ENCODE measurements around the gene BACH2.
"Not testable (repeated sequence)": the region's sequence is repeated elsewhere in the genome, so short reads cannot be mapped to it uniquely, and the experiment has no call there.

The BACH2 gene

DNA sequence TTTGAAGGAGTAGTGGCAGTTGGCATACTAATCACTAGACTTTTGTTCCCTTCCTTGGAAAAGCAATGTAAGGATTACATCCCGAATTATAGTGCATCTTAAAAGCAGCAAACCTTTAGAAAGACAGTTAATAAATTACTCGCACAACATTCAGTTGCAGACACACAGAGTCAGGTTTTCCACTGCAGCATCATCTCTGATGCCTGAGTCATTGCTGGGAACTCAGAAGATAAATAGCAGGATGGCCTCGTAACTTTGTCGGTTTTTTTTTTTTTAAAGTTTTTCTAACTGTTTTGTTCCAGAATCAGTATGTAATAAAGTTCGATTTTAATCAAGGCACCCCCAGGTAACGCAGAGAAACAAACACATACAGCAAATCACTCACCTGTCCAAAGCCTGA is 368.0 kb downstream of the BACH2 start:
- DNase-seq: peak; percentile 69

DNA sequence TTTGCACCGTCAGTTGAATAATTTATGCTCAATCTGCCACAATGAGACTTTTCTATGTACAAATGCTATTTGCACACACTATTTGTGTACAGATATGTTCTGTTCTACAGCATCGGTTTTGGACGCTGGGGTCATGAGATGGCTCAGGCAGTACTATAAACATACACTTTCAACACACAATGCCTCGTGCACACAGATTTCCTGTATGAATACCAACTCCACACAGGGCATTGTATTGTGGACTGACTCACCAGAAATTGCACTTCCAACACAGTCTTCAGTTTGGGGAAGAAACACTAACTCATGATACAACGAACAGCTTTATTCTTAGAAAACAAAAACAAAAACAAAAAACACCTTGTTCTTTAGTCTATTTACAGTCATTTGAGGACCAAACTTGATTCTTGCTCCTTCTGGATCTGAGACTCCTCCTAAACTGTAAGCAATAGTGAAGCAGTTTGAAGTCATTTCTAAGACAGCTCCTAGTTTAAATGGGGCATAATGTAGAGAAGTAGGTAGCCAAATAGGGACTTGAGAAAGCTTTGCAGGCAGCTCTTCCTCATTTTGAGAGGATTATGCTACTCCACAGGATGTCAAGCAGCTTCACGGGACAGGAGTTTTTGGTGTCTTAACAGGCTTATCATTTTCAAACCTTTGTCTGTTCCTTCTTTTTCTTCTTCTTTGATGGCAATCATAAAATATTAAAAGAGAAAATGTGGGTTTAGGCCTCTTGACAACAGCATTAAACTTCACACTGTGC is 368.7 kb downstream of the BACH2 start:
- no peak for DNase-seq

DNA sequence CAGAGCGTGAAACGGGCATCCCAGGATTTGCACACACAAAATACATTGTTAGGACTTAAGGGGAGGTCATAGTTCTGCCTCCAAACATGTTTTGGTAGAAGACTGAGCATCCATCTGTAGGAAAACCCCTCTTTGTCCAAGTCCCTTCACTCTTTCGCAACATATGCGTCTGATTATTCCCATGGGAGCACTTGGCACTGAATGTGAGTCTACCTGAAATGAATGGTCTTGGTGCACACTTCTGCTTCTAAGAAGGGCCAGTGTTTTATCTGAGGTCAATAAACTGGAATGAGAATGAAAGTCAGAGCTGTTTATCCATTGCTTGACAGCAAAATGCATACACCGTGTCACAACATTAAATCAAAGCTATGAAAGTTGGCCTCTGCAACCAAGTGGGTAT is 369.4 kb downstream of the BACH2 start:
- no peak for DNase-seq

DNA sequence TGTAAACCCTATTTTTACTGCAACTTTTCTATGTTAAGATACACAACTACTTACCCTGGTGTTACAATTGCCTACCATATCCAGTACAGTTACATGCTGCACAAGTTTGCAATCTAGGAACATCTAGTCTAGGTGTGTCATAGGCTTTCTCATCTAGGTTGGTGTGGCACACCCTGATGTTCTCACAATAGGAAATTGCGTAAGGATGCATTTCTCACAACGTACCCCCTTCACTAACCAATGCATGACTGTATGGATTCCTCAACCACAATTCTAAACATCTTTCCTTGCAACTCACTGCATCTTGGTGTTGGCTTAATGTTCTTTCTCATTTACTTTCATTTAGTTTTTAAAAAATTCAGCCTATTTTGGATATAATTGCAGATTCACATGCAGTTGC is 370.8 kb downstream of the BACH2 start:
- no peak for DNase-seq

DNA sequence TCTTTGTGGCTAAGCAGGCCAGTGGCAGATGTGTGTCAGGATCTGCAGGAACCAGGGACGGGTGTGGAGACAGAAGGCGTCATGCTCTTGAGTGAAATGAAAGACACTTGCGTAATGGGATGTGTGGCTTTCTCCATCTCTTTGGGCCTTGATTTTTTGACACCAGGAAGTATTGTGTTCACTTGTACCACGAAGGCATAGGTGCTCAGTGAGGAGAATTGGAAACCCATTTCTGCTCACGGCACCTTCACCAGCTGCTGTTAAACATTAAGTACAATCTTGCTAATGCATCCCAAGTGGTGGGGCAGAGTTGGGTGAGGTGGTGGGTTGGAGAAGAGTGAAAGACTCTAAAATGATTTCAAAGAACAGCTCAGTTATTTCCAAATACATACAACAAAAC is 372.4 kb downstream of the BACH2 start:
- no peak for DNase-seq

DNA sequence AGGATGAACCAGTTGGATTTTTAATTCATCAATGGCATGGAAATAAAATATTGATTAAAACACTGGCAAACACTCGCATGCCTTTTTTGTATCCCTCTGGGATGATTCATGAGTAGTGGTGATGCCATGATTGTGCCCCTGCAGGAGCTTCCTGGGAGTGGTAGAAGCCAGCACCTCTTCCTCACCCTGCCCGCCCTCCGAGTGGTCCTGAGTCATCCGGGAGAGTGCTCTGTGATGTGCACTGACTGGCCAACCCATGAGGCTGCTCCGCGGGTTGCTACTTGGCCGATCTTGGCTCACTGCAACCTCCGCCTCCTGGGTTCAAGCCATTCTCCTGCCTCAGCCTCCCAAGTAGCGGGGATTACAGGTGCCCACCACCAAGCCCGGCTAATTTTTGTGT is 375.0 kb downstream of the BACH2 start:
- DNase-seq: no peak

DNA sequence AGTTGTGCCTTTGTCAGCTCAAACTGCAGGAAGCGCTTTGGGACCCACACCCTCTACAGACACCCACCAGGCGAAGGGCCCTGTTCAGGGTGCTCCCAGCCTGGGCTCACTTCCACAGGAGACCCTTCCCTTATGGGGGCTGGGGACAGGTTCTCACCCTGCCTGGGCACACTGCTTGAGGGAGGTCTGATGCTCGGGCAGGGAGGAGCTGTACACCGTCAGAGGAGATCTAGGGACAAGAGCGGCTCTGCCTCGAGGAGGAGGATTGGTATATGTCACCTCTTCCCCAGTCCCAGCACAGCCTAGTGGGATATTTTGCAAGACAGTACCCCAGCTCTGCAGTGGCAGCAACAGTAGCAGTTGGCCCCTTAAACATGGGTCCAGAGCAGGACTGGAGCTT is 375.4 kb downstream of the BACH2 start:
- no peak for DNase-seq

DNA sequence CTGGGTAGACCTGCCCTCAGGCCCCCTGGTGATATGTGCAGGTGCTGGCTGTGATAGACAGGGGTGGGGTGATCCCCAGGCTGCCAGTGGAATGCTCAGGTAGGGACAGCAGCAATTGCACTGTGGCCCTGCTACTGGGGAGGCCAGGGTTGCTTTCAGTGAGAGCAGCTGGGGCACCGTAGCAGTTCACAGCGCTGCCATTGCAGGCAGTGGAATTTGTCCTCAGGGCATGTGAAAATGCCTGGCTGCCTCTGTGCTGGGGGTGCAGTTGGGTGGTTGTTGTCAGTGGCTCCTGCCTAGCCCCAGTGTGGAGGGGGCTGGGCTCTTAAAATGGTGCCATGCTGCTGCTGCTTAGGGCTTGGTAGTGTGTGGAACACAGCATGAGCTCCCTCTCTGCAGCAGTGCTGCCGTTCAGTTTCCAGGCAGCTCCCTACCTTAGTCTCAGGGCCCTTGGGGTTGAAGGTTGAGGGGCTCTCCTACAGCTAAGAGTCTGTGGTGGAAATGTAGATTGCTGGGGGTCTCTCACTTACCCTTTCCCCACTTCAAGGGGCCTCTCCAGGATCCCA is 378.8 kb downstream of the BACH2 start:
- no peak for DNase-seq

DNA sequence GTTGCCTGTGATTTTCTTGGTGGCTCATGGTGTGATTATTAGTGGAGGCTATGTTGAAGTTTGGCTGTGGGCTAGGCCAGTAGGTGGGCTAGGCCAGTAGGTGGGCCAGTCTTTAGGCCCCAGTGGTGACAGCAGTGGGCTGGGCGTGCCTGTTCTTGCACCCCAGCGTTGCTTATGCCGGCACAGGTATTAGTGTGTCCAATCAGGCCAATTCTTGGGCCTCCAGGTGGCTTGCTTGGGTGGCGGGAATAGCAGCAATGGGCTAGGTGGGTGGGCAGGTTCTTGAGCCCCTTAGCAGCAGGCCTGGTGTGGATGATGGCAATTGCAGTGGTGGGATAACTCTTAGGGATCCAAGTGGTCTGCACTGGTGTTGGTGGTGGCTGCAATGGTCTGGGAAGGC is 379.4 kb downstream of the BACH2 start:
- DNase-seq: no peak

DNA sequence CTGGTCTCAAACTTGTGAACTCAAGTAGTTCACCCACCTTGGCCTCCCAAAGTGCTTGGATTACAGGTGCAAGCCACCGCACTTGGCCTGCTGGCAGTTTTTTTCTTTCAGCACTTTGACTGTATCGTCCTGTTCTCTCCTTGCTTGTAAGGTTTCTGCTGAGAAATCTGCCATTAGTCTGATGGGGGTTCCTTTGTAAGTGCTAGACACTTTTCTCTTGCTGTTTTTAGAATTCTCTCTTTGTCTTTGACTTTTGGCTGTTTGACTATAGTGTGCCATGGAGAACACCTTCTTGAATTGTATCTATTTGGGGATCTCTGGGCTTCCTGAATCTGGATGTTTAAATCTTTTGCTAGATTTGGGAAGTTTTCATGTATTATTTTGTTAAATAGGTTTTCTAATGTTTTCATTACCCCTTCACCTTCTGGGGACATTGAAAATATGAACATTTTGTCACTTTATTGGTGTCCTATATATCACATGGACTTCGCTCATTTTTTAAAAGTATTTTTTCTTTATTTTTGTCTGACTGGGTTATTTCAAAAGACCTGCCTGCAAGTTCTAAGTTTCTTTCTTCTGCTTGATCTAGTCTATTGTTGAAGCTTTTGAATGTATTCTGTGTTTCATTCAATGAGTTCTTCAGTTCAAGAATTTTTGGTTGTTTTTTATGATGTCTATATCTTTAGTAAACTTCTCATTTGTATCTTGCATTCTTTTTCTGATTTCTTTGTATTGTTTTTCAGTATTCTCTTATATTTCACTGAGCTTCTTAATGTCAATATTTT is 380.3 kb downstream of the BACH2 start:
- no peak for DNase-seq

DNA sequence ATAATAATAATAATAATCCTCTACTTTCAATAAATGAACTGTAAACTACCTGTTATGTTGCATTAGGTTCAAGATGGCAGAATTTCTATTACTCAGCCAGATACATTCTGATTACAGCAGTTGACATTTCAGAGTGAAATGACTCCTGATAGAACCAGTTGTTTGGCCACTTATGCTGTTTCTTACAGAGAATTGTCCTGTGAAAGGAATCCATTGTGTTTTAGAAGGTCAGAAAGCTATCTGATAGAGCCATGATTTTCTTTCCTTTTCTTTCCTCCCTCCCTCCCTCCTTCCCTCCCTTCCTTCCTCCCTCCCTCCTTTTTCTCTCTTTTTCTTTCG is 385.8 kb downstream of the BACH2 start:
- DNase-seq: no peak

DNA sequence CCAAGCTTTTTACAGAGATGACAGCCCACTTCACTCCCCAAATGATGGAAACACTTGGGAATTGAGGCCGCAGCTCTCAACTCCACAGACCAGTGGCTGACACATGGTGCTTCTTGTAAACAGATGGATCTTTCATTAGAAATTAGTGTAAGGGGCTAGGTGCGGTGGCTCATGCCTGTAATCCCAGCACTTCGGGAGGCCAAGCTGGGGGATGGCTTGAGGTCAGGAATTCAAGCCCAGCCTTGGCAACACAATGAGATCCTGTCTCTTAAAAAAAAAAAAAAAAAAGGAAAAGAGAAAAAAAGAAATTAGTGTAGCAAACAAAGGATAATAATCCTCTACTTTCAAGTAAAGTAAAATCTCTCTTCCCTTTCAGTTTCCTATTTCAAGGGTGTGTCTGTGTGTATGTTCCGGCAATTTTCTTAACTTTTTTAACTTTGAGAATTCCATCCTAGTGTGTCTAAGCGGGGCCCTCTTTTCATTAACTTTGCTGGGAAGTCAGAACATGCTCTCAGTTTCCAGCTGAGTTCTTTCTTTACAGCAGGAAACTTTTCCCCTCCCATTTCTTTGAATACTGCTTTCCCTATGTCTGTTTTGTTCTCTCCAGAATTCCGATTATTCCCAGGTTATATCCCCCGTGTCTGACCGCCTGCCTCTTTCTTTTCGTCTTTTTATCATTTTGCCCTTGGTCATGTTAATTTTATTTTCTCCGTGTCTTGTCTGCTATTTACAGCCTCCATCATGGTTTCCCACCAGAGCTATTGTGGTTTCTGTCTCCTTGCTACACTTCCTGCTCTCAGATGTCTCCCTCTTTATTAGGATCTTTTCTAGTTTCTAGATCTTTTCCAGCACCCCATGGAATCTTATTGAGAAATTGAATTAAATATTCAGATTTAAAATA is 386.4 kb downstream of the BACH2 start:
- not testable (repeated sequence) for DNase-seq

DNA sequence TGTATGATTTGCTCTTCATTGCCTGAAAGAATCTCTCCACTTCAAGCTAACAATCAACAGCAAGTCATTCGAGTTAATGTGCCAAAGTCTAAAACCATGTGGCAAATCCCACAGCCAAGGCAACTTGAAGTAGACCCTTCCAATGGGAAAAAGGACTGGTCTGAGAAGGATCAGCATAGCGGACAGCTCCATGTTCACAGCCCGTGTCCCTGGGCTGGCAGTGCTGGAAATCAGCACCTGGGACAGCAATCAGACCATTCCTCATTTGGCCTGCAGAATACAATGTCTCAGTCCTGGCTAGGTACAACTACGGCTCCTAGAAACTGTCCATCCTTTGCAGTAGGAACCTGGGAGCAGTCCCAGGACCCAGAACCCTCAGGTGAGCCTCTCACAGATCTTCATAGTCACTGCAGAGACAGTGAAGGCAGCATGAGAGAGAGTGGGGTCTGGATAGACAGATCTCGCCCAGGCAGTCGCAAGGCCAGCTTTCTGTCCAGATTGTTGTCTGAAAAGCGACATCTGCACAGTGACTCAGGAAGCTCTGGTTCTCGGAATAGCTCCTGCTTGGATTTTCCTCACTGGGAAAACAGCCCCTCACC is 401.3 kb downstream of the BACH2 start:
- DNase-seq: peak; percentile 56

DNA sequence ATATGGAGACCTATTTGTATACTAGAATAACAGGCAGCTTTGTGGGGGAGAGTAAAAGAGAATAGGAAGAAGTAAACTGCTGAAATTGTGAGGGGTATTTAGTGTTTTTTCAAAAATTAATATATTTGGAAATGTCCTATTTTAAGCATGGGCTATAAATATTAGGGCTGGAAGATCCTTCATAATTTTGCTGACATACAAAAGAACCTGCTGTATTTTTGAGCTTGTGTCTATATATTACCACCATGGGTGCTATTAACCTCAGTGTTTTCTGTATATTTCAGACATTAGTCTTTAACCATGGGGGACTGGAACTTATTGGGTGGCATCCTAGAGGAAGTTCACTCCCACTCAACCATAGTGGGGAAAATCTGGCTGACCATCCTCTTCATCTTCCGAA is 402.5 kb downstream of the BACH2 start, which contains the start of gene GJA10:
Gene GJA10 (plus strand): TSS at position 301 of the 400 bp plus-strand sequence. CDS start 0 bp downstream, at position 301.
- no peak for DNase-seq

DNA sequence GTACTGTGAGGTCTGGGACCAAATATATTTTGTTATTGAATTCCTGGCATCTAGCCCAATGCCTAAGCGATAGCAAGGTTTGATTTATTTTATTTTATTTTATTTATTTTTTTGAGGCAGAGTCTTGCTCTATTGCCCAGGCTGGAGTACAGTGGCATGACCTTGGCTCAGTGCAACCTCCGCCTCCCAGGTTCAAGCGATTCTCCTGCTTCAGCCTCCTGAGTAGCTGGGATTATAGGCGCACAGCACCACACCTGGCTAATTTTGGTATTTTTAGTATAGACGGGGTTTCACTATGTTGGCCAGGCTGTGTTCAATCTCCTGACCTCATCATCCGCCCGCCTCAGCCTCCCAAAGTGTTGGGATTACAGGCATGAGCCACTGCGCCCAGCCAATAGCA is 404.1 kb downstream of the BACH2 start:
- not testable (repeated sequence) for DNase-seq

DNA sequence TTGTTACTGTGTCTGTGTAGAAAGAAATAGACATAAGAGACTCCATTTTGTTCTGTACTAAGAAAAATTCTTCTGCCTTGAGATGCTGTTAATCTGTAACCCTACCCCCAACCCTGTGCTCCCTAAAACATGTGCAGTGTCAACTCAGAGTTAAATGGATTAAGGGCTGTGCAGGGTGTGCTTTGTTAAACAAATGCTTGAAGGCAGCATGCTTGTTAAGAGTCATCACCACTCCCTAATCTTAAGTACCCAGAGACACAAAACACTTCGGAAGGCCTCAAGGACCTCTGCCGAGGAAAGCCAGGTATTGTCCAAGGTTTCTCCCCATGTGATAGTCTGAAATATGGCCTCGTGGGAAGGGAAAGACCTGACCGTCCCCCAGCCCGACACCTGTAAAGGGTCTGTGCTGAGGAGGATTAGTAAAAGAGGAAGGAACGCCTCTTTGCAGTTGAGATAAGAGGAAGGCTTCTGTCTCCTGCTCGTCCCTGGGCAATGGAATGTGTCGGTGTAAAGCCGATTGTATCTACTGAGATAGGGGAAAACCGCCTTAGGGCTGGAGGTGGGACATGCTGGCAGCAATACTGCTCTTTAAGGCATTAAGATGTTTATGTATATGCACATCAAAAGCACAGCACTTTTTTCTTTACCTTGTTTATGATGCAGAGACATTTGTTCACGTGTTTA is 405.7 kb downstream of the BACH2 start:
- DNase-seq: not testable (repeated sequence)

DNA sequence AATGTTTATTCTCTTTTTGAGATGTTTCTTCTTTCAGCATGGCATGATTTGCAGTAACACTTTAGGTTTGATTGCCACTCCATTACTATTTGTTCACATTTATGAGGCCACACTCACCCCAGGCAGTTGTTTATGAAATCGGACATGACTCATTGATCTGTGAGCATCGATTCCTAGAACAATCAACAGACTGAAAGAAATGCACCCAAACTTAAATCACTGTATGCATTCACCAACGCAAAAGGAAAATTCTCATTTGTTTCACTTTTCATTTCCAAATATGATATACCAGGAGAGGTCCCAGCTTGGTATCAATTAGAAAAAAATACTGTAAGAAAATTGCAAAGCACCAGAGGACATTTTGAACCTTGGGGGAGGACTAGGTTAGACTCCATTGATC is 407.8 kb downstream of the BACH2 start:
- DNase-seq: no peak

DNA sequence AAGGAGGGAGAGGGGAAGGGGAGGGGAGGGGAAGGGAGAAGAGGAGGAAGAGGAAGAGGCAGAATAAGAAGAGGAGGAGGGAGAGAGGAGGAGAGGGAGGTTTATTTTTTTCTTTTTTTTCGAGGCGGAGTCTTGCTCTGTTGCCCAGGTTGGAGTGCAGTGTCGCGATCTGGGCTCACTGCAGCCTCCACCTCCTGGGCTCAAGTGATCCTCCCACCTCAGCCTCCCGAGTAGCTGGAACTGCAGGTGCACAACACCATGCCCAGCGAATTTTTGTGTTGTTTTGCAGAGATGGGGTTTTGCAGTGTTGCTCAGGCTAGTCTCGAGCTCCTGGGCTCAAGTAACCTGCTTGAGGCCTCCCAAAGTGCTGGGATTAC is 408.5 kb downstream of the BACH2 start:
- no peak for DNase-seq

DNA sequence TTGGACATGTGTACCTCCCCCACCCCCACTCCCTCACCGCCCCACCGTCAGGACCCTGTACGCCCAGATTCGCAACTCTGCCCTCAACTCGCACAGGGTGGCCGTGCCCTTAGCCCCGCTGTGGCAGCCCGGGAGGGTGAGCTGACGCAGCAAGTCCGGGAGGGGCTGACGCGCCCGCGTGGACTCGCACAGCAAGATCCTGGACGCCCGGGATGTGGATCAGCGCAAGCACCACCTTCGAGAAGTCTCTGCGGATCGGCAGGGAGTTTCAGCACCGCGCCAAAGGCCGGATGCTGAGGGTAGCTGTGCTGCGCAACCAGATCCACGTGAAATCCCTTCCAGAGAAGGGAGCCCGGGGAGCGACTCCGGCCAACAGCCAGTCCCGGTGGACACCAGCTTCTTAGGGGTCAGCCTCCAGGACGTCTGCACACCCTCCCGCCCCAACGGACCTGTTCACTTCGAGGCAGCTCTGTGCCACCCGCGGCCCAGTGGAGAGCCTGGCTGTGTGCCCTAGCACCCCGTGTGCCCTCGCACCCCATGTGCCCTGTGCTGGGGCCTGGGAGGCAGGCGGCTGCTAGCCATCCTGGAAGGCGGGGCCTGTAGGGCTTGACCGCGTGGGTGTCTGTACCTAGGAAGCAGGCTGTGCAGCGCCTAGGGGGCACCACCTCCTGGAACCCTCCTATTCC is 409.0 kb downstream of the BACH2 start:
- DNase-seq: no peak

DNA sequence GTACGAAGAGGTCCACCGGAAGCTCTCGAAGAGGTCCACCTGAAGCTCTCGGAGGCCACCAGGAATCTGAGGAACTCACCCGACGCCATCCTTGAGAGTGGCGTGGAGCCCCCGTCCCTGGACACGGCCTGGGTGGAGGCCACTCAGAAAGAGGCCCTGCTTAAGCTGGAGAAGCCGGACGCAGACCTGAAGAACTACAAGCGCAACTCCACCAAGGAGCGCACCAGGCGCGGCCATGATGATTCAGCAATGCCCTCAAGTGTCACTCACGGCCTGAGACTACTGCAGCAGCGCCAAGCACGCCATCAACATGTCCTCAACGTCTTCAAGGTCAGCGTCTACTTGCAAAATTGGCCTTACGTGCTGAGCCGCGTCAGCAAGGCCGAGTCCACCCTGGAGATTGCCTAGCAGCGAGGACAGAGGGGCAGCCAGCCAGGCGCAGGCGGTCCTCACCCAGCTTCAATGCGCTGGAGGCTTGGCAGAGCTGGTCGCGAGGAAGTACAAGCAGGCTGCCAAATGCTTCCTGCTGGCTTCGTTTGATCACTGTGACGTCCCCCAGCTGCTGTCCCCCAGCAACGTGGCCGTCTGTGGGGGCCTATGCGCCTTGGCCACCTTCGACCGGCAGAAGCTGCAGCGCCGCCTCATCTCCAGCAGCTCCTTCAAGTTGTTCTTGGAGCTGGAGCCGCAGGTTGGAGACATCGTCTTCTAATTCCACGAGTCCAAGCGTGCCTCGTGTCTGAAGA is 410.1 kb downstream of the BACH2 start:
- DNase-seq: no peak

Data from fibroblast of skin of abdomen (primary cell).